Measurements from ENCODE around the gene HOXB3. TPM values are rescaled to one million over a fixed set of nuclear protein-coding genes. Genes with fewer than 3 reads are reported as not detected.

HOXB3 gene
- polyA plus RNA-seq, 4 donors, result 145 to 170 (median 155) TPM

GRCh38 chr17:48626245-48627117 lies 36.4 kb upstream of the HOXB3 start, which contains the start of gene HOXB9:
Gene HOXB9 (minus strand): TSS chr17:48626358. CDS start chr17:48626269, 89 bp downstream.
- DNase-seq (ENCODE audit: low read depth in 4 of 4, low spot score in 3 of 4), result no peak

GRCh38 chr17:48625495-48626244 lies 35.6 kb upstream of the HOXB3 start:
- no peak for DNase-seq (ENCODE audit: low read depth in 4 of 4, low spot score in 3 of 4)

- no peak for DNase-seq (ENCODE audit: low read depth in 4 of 4, low spot score in 3 of 4)
Observed at GRCh38 chr17:48624544-48625494, 34.8 kb upstream of the HOXB3 start.

DNA sequence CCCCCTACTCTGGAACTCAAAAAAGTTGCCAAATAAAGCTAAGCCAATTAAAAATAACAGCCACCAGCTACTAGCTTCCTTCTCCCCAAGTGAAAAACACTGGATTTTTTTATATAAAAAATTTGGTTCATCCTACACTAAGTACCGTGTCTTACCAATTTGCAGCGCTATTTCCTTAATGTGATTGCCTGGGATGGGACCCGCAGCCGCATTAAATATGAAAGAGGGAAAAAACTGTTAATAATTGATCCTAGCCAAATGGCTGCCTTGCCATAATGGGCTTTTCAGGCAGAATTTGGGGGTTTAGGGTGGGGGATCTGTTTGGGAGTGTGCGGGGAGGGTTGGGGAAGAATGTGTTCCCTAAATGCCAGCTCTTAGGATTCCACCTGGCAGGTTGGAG lies 34.1 kb upstream of the HOXB3 start:
- DNase-seq (ENCODE audit: low read depth in 4 of 4, low spot score in 3 of 4), result no peak

- DNase-seq (ENCODE audit: low read depth in 4 of 4, low spot score in 3 of 4), result no peak
Observed at GRCh38 chr17:48623583-48623982, 33.5 kb upstream of the HOXB3 start.

DNA sequence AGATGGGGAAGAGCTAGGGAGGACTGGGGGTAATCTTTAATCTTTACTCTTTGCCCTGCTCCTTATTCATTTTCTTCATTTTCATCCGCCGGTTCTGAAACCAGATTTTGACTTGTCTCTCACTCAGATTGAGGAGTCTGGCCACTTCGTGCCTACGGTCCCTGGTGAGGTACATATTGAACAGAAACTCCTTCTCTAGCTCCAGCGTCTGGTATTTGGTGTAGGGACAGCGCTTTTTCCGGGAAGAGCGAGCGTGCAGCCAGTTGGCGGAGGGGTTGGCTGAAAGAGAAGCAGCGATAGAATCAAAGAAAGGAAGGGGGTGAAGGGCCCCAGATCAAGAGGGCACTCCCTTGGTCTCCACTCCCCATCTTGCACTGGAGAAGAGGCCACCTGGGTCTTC lies 32.8 kb upstream of the HOXB3 start:
- no peak for DNase-seq (ENCODE audit: low read depth in 4 of 4, low spot score in 3 of 4)

DNA sequence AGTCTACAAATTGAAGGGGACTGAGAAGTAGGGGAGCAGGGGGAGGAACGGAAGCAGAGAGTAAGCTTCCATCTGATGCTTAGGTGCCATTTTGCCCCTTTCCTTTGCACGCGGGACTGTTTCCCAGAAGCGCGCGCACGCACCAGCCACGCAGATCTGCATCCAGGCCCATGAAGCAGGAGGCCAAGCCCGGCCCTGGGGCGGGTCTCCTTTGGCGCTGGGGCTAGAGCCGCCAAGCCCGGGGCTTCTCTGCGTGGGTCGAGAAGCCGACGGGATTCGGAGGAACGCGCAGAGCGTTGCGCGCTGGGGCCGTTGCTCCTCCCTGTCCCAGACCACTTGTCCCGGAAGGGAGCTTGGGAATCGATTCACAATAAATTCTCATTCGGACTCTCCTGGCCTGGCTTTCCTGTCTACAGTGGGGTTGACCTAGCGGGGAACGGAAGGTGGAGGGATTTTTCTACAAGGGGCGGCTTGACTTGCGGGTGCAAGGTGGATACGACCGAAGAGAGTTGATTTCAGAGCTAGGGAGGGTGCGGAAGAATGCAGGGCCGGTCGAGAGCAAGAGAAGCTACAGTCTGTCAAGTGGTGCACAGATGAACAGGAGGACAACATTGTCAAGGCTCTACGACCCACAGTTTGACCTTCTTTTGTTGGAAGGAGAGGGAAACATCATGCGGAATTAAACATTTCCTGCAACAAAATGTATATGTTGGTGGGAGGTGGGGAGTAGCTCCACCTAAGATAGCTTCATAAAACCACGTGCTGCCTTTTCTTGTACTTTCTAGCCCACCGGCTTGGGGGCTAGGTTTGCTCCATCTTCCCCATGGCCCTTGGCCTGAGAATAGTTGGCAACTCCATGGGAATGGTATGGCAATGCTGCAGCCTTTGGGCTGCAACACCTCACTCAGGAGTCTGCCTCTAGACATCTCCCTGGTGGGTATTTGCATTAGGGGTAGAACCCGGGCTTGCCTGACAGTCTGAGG lies 31.7 kb upstream of the HOXB3 start:
- no peak for DNase-seq (ENCODE audit: low read depth in 4 of 4, low spot score in 3 of 4)

DNA sequence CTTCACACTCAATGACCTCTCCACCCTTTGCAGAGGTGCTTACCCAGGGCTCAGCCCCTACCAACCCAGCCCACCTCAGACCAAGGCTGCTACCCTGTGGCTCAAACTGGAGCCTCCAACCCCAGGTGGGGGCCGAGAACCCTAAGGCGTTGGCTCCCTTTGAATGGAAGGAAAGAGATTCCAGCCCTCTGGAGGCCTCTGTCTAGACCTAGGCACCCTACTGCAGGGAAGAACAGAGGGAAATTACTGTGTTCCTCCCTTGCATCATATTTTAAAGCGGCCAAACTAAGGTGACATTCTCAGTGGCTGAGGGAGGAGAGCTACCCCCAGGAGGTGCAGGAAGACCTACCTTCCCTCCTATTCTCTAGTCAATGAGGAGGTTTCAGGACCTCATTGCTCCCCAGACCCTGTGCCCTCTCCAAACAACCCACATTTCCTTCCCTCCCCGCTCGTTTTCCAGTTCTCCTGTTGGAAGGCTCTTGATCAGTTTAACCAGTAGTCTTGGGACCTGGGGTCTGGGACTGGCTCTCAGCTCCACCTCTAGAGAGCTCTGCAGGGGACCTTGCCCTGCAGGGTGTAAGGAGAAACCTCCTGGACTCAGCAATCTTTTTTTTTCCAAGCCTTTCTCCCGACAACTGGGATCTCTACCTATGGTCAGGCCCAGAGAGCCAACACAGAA lies 30.6 kb upstream of the HOXB3 start:
- no peak for DNase-seq (ENCODE audit: low read depth in 4 of 4, low spot score in 3 of 4)

GRCh38 chr17:48619826-48620449 lies 29.9 kb upstream of the HOXB3 start:
- no peak for DNase-seq (ENCODE audit: low read depth in 4 of 4, low spot score in 3 of 4)

GRCh38 chr17:48618256-48618896 lies 28.3 kb upstream of the HOXB3 start:
- peak in 1 of 4 donors; percentile 85 for DNase-seq (ENCODE audit: low read depth in 4 of 4, low spot score in 3 of 4)

DNA sequence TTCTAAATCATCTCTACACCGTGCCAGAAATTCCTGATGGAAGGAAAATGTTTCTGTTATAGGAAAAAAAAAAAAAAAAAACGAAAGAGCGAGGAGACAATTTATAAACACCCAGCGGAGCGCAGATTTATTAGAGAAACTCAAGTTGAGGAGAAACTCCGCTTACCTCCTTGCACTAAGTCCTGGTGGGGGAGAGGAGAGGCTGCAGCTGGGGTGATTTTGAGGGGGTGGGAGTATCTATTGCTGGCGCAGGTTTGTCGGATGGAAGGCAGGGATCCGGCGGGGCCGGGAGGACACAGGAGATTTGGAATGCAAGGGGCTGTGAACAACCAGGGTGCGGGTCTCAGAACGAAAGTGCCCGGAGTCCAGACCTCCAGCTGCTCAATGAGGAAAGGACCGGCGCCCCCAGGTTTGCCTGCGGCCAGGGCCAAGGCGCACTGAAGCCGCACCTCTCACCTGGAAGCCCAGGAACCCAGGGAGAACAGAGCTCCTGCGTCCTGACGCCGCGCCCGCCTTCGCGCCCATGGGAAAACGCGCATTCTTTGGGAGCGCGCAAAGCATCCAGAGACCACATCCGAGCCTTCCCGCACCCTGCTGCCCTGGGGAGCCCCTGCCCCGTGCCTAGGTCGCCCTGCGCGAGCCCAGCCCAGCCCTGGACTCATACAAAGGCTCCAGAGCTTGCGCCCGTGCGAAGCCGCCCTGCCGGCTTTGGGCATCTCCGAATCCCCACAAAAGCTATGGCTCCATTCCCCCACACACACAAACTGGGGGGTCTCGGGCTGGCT lies 27.6 kb upstream of the HOXB3 start:
- no peak for DNase-seq (ENCODE audit: low read depth in 4 of 4, low spot score in 3 of 4)

- no peak for DNase-seq (ENCODE audit: low read depth in 4 of 4, low spot score in 3 of 4)
Observed at GRCh38 chr17:48616717-48617470, 26.9 kb upstream of the HOXB3 start.

DNA sequence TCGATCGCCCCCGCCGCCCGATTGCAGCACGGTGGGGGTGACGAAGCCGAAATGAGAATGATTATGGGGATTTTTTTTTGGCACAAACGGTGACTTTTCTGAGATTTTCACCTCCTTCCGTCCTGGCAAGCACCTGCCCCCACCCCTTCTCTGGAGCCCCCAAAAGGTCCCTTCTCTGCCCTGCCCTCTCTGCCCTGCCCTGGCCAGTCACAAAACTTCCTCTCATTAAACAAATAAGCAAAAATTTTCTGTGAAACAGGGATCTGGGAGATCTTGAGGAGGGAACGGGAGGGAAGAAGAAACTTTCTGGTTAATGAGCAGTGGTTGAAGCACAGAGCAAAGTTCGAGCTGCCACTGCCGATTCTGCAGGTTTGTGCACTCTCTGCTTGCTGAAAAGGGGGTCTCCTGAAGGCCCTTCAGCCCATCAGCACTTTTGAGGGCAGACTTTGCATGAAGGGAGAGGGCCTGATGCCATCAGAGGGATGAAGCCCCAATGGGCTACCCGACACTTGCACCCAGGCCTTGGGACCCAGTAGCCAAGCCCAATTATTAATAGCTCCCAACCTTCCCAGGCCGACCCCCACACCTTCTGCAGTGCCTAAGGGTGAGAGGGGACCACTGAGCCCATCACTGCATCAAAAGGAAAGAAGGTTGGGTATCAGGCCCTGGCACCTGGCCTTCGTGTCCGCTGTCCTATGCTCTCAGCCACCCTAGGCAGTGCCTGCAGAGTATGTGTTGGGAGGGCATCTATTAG lies 26.1 kb upstream of the HOXB3 start:
- no peak for DNase-seq (ENCODE audit: low read depth in 4 of 4, low spot score in 3 of 4)

- no peak for DNase-seq (ENCODE audit: low read depth in 4 of 4, low spot score in 3 of 4)
Observed at GRCh38 chr17:48615047-48615962, 25.3 kb upstream of the HOXB3 start, which contains the start of gene HOXB8. Gene HOXB8 (minus strand): TSS chr17:48615292. CDS start chr17:48614704, 588 bp downstream.

Data from right renal pelvis (tissue), 4 donors.